NCI-H2029 treated with DMSO at 0.1 percent for 48 hours (cell line): ENCODE results near the gene KCTD16.
A peak's percentile ranks its signal among the peaks of the same experiment; 100 is the strongest.

ENCODE experiments used
- DNase-seq: peaks from one replicate; lab custom pipeline; 2025; lab: John Stamatoyannopoulos, UW

Gene KCTD16

DNA sequence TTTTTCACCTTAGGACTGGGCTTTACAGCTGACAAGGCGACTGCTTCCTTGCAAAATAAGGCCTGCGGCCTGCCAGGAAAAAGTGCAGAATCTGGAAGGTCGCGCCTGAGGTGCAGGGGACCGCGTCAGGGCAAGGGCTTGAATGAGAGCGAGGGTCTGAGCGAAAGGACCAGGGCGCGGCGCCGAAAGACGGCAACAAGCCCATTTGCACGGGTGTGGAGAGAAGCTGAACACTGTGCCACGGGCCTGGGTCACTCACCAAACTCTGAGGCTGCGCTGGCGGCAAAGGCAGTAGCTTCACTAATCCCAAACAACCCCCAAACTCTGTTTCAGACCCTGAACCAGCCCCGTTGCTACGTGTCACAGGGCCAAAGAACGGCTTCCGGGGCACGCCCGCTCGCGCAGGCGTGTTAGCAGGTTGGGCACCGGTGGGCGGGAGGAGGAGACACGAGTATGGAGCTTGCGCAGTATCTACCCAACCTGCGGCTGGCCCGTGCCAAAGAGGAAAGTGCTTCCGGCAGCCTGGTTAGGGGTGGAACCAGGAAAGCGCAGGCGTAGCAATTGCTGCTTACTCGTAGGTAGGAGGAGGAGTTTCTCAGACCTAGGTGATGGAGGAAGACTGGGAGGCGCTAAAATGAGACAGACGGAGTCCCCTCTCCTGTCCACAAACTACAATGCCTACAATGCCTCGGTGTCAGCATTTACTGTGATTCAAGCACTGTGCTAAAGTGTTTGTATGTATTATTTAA lies at the start of gene KCTD16, which contains the start of gene YIPF5:
TSS of gene KCTD16 (plus strand) at position 598 of the 749 bp plus-strand sequence.
TSS of gene YIPF5 (minus strand) at position 384 of the 749 bp plus-strand sequence. CDS start 704 bp downstream, outside the sequence.
- peak; percentile 94 for DNase-seq

- no peak for DNase-seq
These were observed 49.1 kb upstream of the KCTD16 start for GRCh38 chr5:144121577-144121976.

DNA sequence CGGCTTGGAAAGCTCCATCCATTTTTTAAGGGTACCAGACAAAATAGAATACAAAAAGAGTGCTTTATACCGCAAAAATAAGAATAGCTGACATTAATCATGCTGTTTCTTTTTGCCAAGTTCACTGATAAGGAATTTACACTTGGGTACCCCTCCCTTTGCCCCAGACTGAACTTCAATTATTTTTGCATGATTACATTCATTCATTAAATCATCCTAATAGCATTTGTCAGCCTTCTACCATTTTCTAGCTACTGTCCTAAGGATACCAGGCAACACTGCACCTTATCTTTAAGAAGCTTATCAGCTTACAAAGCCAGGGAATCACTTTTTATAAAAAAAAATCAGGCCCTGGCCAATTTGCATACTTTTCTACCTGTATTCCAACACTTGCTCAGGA lies 48.6 kb upstream of the KCTD16 start:
- no peak for DNase-seq

DNA sequence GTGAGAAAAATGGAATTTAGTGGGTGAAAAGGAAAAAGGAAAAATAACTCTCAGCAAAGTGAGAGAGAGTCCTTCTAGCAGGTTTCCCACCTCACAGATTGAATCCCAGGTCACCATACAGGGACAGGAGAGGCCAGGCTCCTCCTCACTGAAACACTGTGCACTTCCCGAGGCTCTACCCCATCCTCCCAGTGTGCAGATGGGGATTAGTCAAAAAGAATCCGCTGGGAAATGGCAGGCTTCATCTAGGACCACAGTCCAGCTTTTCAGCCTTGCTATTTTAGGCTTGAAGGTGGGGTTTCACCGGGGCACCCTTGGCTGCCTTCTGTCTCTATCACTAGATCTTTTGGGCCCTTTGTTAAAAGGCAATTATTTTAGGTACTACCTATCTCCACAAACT lies 48.0 kb upstream of the KCTD16 start:
- DNase-seq: no peak

DNA sequence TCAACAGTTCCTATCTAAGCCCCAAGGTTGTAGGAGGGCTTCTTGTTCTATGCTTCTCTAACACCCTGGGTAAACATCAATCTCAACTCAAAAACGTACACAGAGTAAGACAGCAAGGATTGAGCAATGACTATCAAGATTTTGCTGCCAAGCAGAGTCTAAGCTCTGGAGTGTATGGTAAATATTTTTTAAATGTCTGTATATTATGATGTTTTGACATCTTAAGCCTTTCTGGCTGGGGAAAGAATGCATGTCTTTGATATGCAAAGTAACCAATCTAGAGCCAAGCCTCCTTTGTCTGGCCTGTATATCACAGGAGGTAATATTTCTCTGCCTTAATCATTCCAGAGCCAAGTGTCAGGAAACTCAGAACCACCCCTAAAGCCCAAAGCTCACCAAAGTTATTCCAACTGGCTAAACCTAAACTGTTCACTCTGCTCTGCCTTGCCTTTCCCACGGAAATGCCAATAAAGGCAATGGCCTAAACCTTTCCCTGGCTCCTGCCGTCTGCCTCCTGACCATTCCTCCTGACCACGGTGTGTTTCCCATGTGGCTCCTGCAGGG lies 45.4 kb upstream of the KCTD16 start:
- DNase-seq: no peak

DNA sequence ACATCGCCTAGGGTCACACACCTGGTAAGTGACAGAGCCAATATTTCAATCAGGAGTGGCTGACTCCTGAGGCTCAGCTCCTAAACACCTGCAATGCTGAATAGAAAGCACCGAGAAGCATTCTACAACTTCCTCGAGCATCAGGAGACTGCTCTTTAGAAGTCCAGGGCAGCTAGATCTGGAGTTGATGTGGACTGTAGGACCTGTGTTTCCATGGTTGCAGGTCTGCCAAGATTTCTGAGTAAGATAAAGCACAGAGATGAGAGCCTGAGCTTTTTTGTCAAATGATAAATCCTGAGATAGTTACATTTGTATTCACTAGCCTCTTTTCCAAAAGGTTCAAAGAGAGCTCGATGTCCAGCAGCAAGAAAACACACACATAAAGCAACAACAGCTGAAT lies 44.0 kb upstream of the KCTD16 start:
- DNase-seq: no peak

DNA sequence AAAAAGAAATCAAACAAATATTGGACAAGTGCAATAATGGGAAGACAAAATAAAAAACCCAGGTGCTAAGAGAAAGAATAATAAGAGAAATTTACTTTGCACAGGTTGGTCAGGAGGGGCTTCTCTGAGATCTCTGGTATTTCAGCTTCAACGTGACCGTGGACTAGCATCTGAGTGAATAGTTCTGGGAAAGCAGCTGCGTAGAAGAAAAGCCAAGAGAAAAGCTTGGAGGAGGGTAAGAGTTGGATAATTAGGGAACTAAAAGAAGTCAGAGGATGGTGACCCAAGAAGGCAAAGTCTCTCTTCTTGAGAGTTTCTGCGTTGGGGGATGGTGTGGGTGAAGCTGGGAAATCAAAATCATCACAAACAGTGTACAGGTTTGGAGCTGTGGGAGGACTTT lies 41.8 kb upstream of the KCTD16 start:
- DNase-seq: no peak

DNA sequence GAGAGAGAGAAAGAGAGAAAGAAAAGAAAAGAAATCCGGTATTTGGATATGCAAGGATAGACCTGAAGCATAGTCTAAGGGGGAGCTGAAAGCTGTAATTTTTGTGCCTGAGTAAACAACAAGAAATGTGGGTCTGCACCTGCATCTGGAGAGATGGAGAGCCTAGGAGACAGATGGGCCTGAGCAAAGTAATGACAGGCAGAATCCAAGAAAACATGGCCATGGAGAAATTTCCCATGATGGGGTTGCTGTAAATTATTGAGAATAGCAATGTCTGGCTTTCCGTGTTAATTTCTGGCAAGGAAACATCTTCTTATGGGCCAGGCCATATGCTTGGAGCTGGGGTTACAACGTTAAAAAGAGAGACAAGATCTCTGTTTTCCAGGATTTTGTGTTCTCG lies 40.4 kb upstream of the KCTD16 start:
- no peak for DNase-seq

- no peak for DNase-seq
These were observed 39.4 kb upstream of the KCTD16 start for GRCh38 chr5:144131261-144131660.

DNA sequence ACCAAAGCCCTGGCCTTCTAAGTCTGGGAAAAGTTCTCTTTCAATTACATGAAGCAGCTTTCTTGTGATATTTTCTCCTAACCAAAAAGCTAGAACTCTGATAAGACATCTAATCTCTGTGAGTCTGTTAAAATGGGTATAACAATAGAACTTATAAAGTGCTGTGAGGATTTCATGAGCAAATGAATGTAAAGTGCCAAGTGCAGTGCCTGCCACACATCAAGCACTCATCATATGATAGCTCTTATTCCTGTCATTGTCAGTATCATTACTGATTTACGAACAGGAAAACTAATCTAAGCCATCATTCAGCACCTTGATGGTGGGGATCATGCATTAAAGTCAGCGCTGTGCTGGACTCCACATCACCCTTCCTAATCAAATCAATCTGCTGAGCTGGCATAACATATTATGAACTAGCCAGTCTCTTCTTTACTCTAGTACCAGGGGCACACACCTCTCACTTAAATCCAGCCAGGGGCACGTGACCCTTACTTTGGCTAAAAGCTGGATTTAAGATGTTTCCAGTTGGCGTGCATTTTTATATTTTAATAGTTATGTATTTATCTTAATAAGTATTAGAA lies 37.5 kb upstream of the KCTD16 start:
- no peak for DNase-seq

DNA sequence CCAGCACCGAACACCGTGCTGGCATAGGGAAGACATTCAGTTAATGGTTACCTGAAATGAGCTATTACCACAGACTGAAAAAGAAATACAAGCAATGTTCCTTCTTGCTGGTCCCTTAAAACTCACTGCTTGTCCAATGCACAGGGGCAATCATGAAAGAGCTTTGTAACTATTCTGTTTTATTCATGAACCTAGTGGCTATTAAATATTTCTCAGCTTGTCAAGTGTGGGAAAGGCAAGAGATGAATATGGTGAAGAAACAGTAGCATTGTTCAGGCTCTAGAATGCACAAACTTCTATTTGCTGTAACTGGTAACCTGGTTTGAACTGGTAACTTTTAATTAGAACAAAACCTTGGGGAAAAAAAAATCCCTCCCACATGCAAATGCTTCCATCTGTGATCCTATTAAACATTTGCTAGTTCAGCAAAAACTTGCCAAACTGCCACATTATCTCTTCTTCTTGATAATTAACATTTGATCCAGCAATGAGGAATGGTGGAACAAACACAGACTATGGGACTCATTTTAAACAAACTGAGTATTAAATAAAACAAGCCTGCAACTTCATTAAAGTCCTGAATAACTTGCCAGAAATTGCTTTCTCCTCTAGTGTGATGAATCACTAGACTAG lies 36.4 kb upstream of the KCTD16 start:
- no peak for DNase-seq

DNA sequence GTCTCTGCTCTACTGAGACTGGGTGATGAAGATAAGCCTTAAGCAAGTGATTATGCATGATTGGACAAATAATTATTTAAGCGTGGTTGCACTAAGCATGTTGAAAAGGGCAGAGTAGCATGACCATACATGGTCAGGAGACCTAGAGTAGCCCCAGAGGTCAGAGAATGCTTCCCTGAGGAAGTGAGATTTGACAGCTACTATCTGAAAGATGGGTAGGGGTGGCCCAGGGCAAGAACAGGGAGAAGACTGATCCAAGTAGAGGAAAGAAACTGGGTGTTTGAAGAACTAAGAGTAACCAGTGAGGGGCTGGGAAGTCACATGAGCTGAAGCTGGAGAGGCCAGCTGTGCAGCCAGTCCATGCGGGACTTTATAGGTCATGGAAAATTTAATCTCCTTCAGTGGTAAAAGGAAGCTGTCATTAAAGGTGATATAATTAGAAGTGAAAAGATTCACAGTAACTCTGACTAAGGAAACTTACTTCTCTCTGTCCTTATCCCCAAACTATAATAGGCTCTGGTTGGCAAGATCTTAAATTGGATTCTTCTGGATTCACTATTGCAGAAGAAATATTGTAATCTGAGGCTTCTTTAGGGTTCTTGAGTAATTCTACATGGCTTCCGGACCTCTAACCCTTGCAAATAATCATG lies 35.4 kb upstream of the KCTD16 start:
- no peak for DNase-seq

DNA sequence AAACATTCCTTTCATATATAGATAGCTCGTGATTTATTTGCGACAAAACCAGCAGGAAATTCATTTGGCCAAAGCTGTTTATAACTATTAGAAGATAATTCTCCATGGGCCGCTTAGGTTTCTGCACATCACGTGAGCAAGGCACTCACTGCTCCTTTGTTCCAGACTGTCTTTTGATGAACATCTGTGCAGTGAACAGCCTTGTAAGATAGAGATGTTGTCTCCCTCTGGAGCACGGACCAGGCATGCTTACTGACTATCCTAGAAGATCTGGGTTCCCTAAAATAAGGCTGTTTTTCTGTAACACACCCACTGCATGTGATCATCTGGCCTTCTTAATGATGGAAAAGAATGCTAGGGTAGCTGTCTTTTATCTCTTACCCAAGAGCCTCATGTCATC lies 31.1 kb upstream of the KCTD16 start:
- DNase-seq: no peak

DNA sequence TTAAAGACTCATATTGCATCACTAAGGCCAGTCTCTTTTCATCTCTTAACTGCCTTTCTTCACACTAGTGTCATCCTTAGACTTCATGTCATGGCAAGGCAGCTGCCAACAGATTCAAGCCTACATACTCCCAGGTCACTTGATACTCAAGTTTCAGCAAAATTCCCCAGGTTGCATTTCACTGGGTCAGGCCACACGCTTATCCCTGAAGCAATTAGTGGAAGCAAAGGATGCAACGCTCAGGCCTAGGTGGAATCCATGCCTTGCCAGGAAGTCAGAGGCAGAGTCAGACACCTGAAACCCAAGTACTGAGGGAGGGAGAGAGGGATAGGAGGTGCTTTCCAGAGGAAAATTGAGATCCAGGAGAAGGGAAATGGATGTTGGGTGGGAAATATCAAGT lies 29.1 kb upstream of the KCTD16 start:
- no peak for DNase-seq

- DNase-seq: peak; percentile 11
These were observed 28.4 kb upstream of the KCTD16 start for GRCh38 chr5:144142139-144142823.

- DNase-seq: no peak
These were observed 27.9 kb upstream of the KCTD16 start for GRCh38 chr5:144142824-144143162.

DNA sequence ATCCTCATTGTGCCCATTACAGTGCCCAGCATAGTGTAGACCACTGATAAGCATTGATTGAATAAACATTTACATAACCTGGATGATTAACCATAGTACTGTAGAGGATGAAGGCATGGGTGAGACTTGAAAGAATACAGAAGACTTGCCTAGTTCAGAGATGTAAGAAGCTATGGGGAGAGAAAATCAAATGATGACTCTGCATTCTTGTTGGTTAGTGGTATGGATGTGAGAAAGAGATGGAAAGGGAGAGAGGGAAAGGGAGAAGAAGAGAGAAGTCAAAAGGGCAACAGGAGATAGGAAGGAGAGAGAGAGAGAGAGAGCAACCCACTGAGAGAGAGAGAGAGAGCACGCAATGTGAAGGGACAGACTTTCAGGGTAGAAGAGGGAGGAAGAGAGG lies 27.0 kb upstream of the KCTD16 start:
- DNase-seq: no peak

- DNase-seq: peak; percentile 57
These were observed 25.5 kb upstream of the KCTD16 start for GRCh38 chr5:144144956-144145751.

GRCh38 chr5:144151026-144151425 lies 19.6 kb upstream of the KCTD16 start:
- DNase-seq: no peak

- no peak for DNase-seq
These were observed 13.9 kb upstream of the KCTD16 start for GRCh38 chr5:144156767-144157171.

DNA sequence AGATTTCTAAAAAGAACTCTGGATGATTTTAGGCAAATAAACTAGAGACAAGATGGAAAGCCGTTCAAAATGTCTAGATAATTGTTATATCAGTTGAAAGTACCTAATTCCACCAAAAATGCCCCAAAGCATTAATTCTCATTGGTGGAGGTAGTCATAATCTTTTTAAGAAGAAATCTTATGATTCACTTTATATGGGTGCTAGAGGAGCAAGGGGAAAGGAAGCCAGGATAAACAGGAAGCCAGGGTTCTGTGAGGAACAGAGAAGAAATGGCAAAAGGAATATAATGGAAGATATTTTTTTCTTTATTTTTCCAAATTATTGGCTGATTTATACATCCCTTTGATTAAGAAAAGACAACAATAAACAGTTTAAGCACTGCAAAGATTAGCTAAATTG lies 8.0 kb upstream of the KCTD16 start:
- DNase-seq: no peak
